HepG2 (cell line): ENCODE results near the gene PFN4. TPM values are rescaled to one million over a fixed set of nuclear protein-coding genes. Genes with fewer than 3 reads are reported as not detected.

ENCODE experiments used
- ATAC-seq: fragments of 200-7000 bp; cut with Tn5 transposase; 3 replicates; pipeline ENCODE4 v1.9.1; 2020; ENCODE audit warnings: mild to moderate bottlenecking, moderate library complexity
- BruUV-seq: library from RNA; stranded (reverse); fragments of 400-500 nt; replicated peaks from 2 replicates; lab custom pipeline; 2021; lab: Mats Ljungman, UMichigan
- CTCF ChIA-PET: fragments of 300-600 bp; formaldehyde crosslinking; extraction: SDS; loops from one replicate; lab custom pipeline; 2021; ENCODE audit warnings: low total read pairs, inconsistent platforms, low intra/inter-chr PET ratio; lab: Yijun Ruan, JAX
- POLR2A ChIA-PET: fragments of 350-600 bp; sonication (Branson Sonifier 250); formaldehyde crosslinking; loops from one replicate; lab custom pipeline; 2020; ENCODE audit warnings: antibody characterized with exemption, inconsistent platforms; lab: Yijun Ruan, JAX
- DNase-seq: peaks from one replicate; pipeline ENCODE4 v3.0.0-alpha.2; 2015; ENCODE audit warnings: low spot score
- FAIRE-seq: peaks from 3 replicates; lab custom pipeline; 2011; peaks lifted over from hg19 to GRCh38; lab: Jason Lieb, UNC
- H2AFZ ChIP-seq: one replicate; pipeline ENCODE4 v1.6.1; 2011; ENCODE audit warnings: low read length, inconsistent platforms
- H3K27ac ChIP-seq: fragments of 300-600 bp; 3 replicates; pipeline ENCODE4 v1.8.0; 2011; ENCODE audit warnings: mixed run types, mild to moderate bottlenecking, mixed read lengths, low read length, inconsistent platforms; ENCODE audit not compliant: insufficient read depth; ENCODE audit errors: extremely low read length
- H3K27me3 ChIP-seq, 2 experiments: fragments of 200-600 bp in 1 of 2; 2 replicates in 1 of 2; 3 replicates in 1 of 2; pipeline versions ENCODE4 v1.6.0 to v1.8.0; 2011; ENCODE audit warnings: low read length in 2 of 2, mild to moderate bottlenecking in 2 of 2, moderate library complexity in 2 of 2, inconsistent platforms in 1 of 2; ENCODE audit not compliant: insufficient read depth in 2 of 2, control insufficient read depth in 1 of 2
- H3K36me3 ChIP-seq, 2 experiments: fragments of 200-600 bp in 1 of 2; replicated peaks in 1 of 2; 2 replicates in 1 of 2; 3 replicates in 1 of 2; pipeline versions ENCODE4 v1.5.1 to v1.8.0; 2011; ENCODE audit warnings: low read length in 2 of 2, inconsistent platforms in 1 of 2; ENCODE audit not compliant: insufficient read depth in 2 of 2, control insufficient read depth in 1 of 2
- H3K4me1 ChIP-seq: 2 replicates; pipeline ENCODE4 v1.5.1; 2012; ENCODE audit warnings: low read length, inconsistent platforms; ENCODE audit not compliant: insufficient read depth
- H3K4me2 ChIP-seq: 2 replicates; pipeline ENCODE4 v1.6.0; 2011; ENCODE audit warnings: low read depth, low read length, inconsistent platforms
- H3K4me3 ChIP-seq, 3 experiments: fragments of 200-600 bp in 1 of 3; sonication (generic), shearing (Covaris generic) in 1 of 3; replicated peaks in 1 of 3; 2 replicates each; pipeline ENCODE4 v1.5.1; 2011 to 2016; ENCODE audit warnings: low read length in 3 of 3, inconsistent platforms in 2 of 3, low read depth in 2 of 3, mild to moderate bottlenecking in 2 of 3, control low read depth in 1 of 3, mixed read lengths in 1 of 3; ENCODE audit not compliant: insufficient read depth in 1 of 3
- H3K79me2 ChIP-seq: one replicate; pipeline ENCODE4 v1.6.1; 2011; ENCODE audit warnings: low read length, inconsistent platforms; ENCODE audit not compliant: insufficient read depth
- H3K9ac ChIP-seq: 2 replicates; pipeline ENCODE4 v1.6.0; 2011; ENCODE audit warnings: mild to moderate bottlenecking, low read depth, low read length, inconsistent platforms; ENCODE audit not compliant: insufficient read depth
- H3K9me3 ChIP-seq: 2 replicates; pipeline ENCODE4 v1.5.1; 2012; ENCODE audit warnings: mild to moderate bottlenecking, low read length
- H4K20me1 ChIP-seq: 2 replicates; pipeline ENCODE4 v1.6.0; 2011; ENCODE audit warnings: inconsistent platforms, mild to moderate bottlenecking, low read length, moderate library complexity; ENCODE audit not compliant: insufficient read depth
- AGO2 ChIP-seq: fragments of 200-400 bp; formaldehyde crosslinking; optimal IDR thresholded peaks from 2 replicates; pipeline ENCODE3; 2017; ENCODE audit warnings: mild to moderate bottlenecking, low read depth, low read length, moderate library complexity
- BATF2 ChIP-seq: sonication (generic); formaldehyde crosslinking; IDR thresholded peaks from 2 replicates; pipeline ENCODE4 v1.8.0; 2022; ENCODE audit warnings: mild to moderate bottlenecking, missing genetic modification reagents, moderate library complexity
- E2F2 ChIP-seq: sonication (generic); formaldehyde crosslinking; IDR thresholded peaks from 2 replicates; pipeline ENCODE4 v1.4.0; 2020; ENCODE audit warnings: missing genetic modification reagents, borderline replicate concordance
- GABPA ChIP-seq, 2 experiments: IDR thresholded peaks; 2 replicates each; pipeline ENCODE4 v1.6.1; 2011 to 2016; ENCODE audit warnings: low read depth in 2 of 2, low read length in 1 of 2, missing biosample characterization in 1 of 2, missing genetic modification characterization in 1 of 2
- KLF11 ChIP-seq: IDR thresholded peaks from 2 replicates; pipeline ENCODE4 v1.6.1; 2016; ENCODE audit warnings: missing compliant biosample characterization
- KLF12 ChIP-seq: sonication (generic); formaldehyde crosslinking; IDR thresholded peaks from 2 replicates; pipeline ENCODE4 v1.4.0; 2020; ENCODE audit warnings: missing genetic modification reagents, borderline replicate concordance
- MIER3 ChIP-seq: IDR thresholded peaks from 2 replicates; pipeline ENCODE4 v1.6.1; 2016; ENCODE audit warnings: missing compliant biosample characterization, borderline replicate concordance
- NFE2 ChIP-seq: sonication (generic); formaldehyde crosslinking; IDR thresholded peaks from 2 replicates; pipeline ENCODE4 v1.4.0; 2020; ENCODE audit warnings: missing genetic modification reagents
- NFKB2 ChIP-seq: sonication (generic); formaldehyde crosslinking; IDR thresholded peaks from 2 replicates; pipeline ENCODE4 v1.4.0; 2020; ENCODE audit warnings: missing genetic modification reagents, borderline replicate concordance
- RAD21 ChIP-seq: fragments of 450-650 bp; formaldehyde crosslinking; IDR thresholded peaks from 2 replicates; pipeline ENCODE4 v1.5.0; 2020; ENCODE audit warnings: mild to moderate bottlenecking
- SMAD1 ChIP-seq: sonication (generic); formaldehyde crosslinking; IDR thresholded peaks from 2 replicates; pipeline ENCODE4 v1.4.0; 2020; ENCODE audit warnings: missing genetic modification reagents, low read depth, mild to moderate bottlenecking, borderline replicate concordance
- TBP ChIP-seq: sonication (generic); formaldehyde crosslinking; IDR thresholded peaks from 2 replicates; pipeline ENCODE4 v1.5.0; 2020; ENCODE audit warnings: missing genetic modification reagents
- TRAFD1 ChIP-seq: sonication (generic); formaldehyde crosslinking; IDR thresholded peaks from 2 replicates; pipeline ENCODE4 v1.5.1; 2020; ENCODE audit warnings: missing genetic modification reagents, mild to moderate bottlenecking, borderline replicate concordance
- ZKSCAN5 ChIP-seq: sonication (generic); formaldehyde crosslinking; IDR thresholded peaks from 2 replicates; pipeline ENCODE4 v1.5.1; 2020; ENCODE audit warnings: mild to moderate bottlenecking, missing genetic modification reagents
- ZMYM3 ChIP-seq: sonication (generic); formaldehyde crosslinking; IDR thresholded peaks from 2 replicates; pipeline ENCODE4 v1.5.1; 2020; ENCODE audit warnings: mild to moderate bottlenecking, missing genetic modification reagents
- ZNF18 ChIP-seq: sonication (generic); formaldehyde crosslinking; IDR thresholded peaks from 2 replicates; pipeline ENCODE4 v1.8.0; 2022; ENCODE audit warnings: mild to moderate bottlenecking, missing genetic modification reagents; ENCODE audit not compliant: insufficient replicate concordance
- ZNF224 ChIP-seq: sonication (generic); formaldehyde crosslinking; IDR thresholded peaks from 2 replicates; pipeline ENCODE4 v1.5.0; 2020; ENCODE audit warnings: mild to moderate bottlenecking, missing genetic modification reagents
- ZNF660 ChIP-seq: sonication (generic); formaldehyde crosslinking; IDR thresholded peaks from 2 replicates; pipeline ENCODE4 v1.5.1; 2020; ENCODE audit warnings: mild to moderate bottlenecking, low read depth, missing genetic modification reagents, borderline replicate concordance
- ZNF746 ChIP-seq: sonication (generic); formaldehyde crosslinking; IDR thresholded peaks from 2 replicates; pipeline ENCODE4 v1.8.0; 2022; ENCODE audit warnings: mild to moderate bottlenecking, missing genetic modification reagents
- whole genome bisulfite sequencing: methylation state at CpG from one replicate; pipeline ENCODE4 v1.1.6; 2017; ENCODE audit warnings: low lambda C conversion rate; 5-methylcytosine and 5-hydroxymethylcytosine counted together
- in situ Hi-C: cut with HindIII; loops from 2 replicates; pipeline ENCODE4 v1.10.0; 2017; ENCODE audit warnings: low pct_unique_long_range_greater_than_20kb; ENCODE audit not compliant: extremely low pct_ligation_motif_present
- intact Hi-C: fragments of 100-400 bp; cut with micrococcal nuclease; formaldehyde crosslinking; loops from one replicate; pipeline ENCODE4 v1.10.0; 2022; ENCODE audit not compliant: unreplicated experiment
- polyA plus RNA-seq, 8 experiments: library from polyadenylated mRNA; depleted of rRNA in 3 of 8; stranded (reverse) in 7 of 8; unstranded in 1 of 8; fragments of >200 nt; fragmentation: Illumina TruSeq in 4 of 8; extraction: Trizol in 4 of 8; gene quantifications; 2 replicates each; pipeline versions ENCODE4 v1.2.1 to v1.2.3, GENCODE V29; 2011 to 2016; ENCODE audit warnings: low read depth in 4 of 8, missing spikeins in 1 of 8, mixed read lengths in 1 of 8; ENCODE audit not compliant: insufficient read depth in 1 of 8
- total RNA-seq, 5 experiments: library from RNA; depleted of rRNA; stranded (reverse); fragments of >200 nt; fragmentation: Illumina TruSeq; extraction: Trizol; gene quantifications; 2 replicates each; pipeline ENCODE4 v1.2.3, GENCODE V29; 2016; ENCODE audit warnings: low read depth in 1 of 5

Gene PFN4
- total and polyA plus RNA-seq, 2 of the 13 experiments (the other 11 are each of a cell fraction or from before 2014, with no cell fraction given) = 0.12 to 0.20 TPM

GRCh38 chr2:24123922-24124580 is 917 bp upstream of the PFN4 start:
- ATAC-seq = peak; percentile 16; the same call in 2 of the 3 replicates
- H3K36me3 ChIP-seq = no peaks in the 10 kb centered on the region
- POLR2A ChIA-PET = interaction anchor here (0.7 to 3.9 kb wide), 6 partner anchors 15 to 197 kb away, joined by 3 to 36 read pairs (median 5); partner anchors contain the start of genes ATAD2B, SF3B6, TP53I3 and WDCP
- in situ Hi-C loops = no loop called here
- CTCF ChIA-PET = interaction anchor here (1.2 to 1.7 kb wide), 2 partner anchors 40 kb away, joined by 4 to 7 read pairs; no protein-coding TSS in a partner anchor
- H2AFZ ChIP-seq = peak overlapping the region; percentile 64
- no peak for DNase-seq
- H3K4me3 ChIP-seq = peak overlapping the region; percentile 54 to 85 (median 68)
- H3K27me3 ChIP-seq = no peaks in the 10 kb centered on the region; a peak in 1 of 5 replicates
- H3K4me1 ChIP-seq = peaks cover 17% of the 10 kb centered on the region
- no TSS peak for BruUV-seq
- intact Hi-C loops = loop anchor here (1.0 kb wide), 1 partner anchor 40 kb away; the partner anchor contains the start of gene TP53I3
- H3K9me3 ChIP-seq = no peaks in the 10 kb centered on the region
- FAIRE-seq = no peak
- no peaks in the 10 kb centered on the region for H4K20me1 ChIP-seq
- peak overlapping the region; percentile 74 for H3K9ac ChIP-seq
- H3K79me2 ChIP-seq = no peaks in the 10 kb centered on the region
- peak overlapping the region; percentile 63 for H3K27ac ChIP-seq
- WGBS = 30% methylated on average over 9 of the region's 9 CpGs
- peak overlapping the region; percentile 99 for H3K4me2 ChIP-seq
- TF ChIP-seq NFE2 (CRISPR knock-in tag) (no peak; the same call in 1 of the 2 replicates), TBP (CRISPR knock-in tag) (no peak), KLF12 (CRISPR knock-in tag) (no peak), ZNF224 (CRISPR knock-in tag) (no peak; the same call in 1 of the 2 replicates), AGO2 (no peak), MIER3 (CRISPR knock-in tag) (0 out of 2 replicates have a peak, but pooled peaks have one; percentile 3), ZNF746 (peak; percentile 60; the same call in 1 of the 2 replicates), E2F2 (CRISPR knock-in tag) (no peak), ZNF660 (CRISPR knock-in tag) (no peak), TRAFD1 (CRISPR knock-in tag) (no peak), SMAD1 (CRISPR knock-in tag) (no peak), RAD21 (CRISPR knock-in tag) (no peak), ZKSCAN5 (CRISPR knock-in tag) (no peak), KLF11 (CRISPR knock-in tag) (0 out of 2 replicates have a peak, but pooled peaks have one; percentile 48), ZNF18 (CRISPR knock-in tag) (peak; percentile 39), NFKB2 (no peak), GABPA (IDR thresholded peaks at IDR 0.05; ENCODE audit: low read depth, low read length) (no peak), GABPA (CRISPR knock-in tag; IDR thresholded peaks at IDR 0.05; ENCODE audit: low read depth) (no peak), BATF2 (CRISPR knock-in tag) (no peak), ZMYM3 (CRISPR knock-in tag) (peak; percentile 23; the same call in 1 of the 2 replicates)
